ENCODE measurements around the gene PRDM5. TPM values are rescaled to one million over a fixed set of nuclear protein-coding genes. Genes with fewer than 3 reads are reported as not detected.
A peak's percentile ranks its signal among the peaks of the same experiment; 100 is the strongest.

The PRDM5 gene
- total RNA-seq (9.1 TPM), polyA plus RNA-seq (ENCODE audit: insufficient read depth, low read depth, low replicate concordance) (2.6 TPM)
- long read RNA-seq, donor 1 = 0 reads
- long read RNA-seq, donor 2, partial matches to known transcripts = 0 of 1 reads
- long read RNA-seq, donor 2, other reads (novel, unspliced or antisense) = 0 of 1 reads
- long read RNA-seq, donor 3 = 0 reads
- long read RNA-seq, donor 4, partial matches to known transcripts = 0 of 3 reads
- long read RNA-seq, donor 4, other reads (novel, unspliced or antisense) = 0 of 3 reads
- long read RNA-seq, donor 5 = 0 reads
- long read RNA-seq, donor 6, partial matches to known transcripts = 0 of 2 reads
- long read RNA-seq, donor 6, other reads (novel, unspliced or antisense) = 0 of 2 reads
- long read RNA-seq, donor 7, partial matches to known transcripts = 2 of 5 reads
- long read RNA-seq, donor 7, other reads (novel, unspliced or antisense) = 1 of 5 reads
- long read RNA-seq, donor 8, full-length matches to known transcripts = 1 of 1 reads
- long read RNA-seq, donor 8, partial matches to known transcripts = 0 of 1 reads
- long read RNA-seq, donor 8, other reads (novel, unspliced or antisense) = 0 of 1 reads
- long read RNA-seq, donor 9 = 0 reads
- long read RNA-seq, donor 10, partial matches to known transcripts = 0 of 2 reads
- long read RNA-seq, donor 10, other reads (novel, unspliced or antisense) = 0 of 2 reads

DNA sequence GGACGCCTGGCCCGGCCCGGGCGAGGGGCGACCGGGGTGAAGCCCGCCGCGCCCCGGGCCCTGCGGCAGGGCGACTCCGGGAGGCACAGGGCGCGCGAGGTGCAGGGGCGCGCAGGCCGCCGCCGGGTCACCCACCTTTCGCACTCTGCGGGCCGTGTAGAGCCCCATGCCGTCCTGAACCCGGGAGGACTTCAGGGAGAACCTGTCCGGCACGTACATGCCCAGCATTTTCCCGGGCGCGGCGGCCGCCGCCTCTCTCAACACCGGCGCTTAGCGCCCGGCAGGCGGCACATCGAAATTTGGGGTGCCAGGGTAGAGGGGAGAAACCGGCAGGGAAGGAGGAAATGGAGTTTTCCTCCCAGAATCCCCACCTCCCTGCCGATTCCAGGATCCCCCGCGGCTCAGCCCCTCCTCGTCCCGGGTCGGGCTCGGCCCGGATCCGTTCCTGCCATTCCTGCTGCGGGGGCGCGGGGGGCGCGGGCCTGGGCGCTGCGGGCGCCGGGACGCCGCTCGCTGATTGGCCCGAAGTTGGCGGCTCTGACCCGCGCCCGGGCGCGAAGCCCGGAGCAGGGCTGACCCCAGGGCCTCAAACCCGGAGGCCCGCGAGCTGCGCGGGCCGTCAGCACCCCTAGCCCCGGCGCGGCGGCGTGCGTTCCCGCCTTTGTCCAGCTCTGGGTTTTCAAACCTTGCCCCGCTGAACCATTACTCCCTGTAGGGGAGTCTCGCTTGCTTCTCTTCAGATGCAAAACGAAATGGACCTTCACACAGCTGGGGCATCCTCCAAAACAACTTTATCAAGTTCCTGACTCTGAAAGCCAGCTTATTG, at the start of gene PRDM5:
TSS of gene PRDM5 (minus strand) at position 346 of the 826 bp plus-strand sequence. CDS start at position 228, 118 bp downstream.
- intact Hi-C loops (cut with DNase I) = no loop called here

DNA sequence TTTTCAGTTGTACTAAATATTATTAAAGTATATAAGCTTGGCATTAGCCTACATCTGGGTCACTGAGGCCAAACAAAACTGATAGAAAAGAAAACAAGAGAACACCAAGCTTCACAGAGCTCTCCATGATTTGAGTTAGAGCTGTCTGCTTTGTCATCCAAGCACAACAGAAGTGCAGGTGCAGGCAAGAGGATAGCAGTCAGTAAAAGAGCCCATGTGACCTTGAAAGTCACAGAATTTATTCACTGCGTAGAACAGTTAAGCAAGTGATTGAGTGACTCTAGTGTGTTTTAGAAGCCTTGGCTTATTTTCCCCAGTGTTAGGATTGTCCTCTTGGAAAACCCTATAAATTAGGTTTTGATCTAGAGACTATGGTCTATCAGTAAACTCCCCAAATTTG, 49.4 kb upstream of the PRDM5 start:
- TF ChIP-seq, protein P1, sequence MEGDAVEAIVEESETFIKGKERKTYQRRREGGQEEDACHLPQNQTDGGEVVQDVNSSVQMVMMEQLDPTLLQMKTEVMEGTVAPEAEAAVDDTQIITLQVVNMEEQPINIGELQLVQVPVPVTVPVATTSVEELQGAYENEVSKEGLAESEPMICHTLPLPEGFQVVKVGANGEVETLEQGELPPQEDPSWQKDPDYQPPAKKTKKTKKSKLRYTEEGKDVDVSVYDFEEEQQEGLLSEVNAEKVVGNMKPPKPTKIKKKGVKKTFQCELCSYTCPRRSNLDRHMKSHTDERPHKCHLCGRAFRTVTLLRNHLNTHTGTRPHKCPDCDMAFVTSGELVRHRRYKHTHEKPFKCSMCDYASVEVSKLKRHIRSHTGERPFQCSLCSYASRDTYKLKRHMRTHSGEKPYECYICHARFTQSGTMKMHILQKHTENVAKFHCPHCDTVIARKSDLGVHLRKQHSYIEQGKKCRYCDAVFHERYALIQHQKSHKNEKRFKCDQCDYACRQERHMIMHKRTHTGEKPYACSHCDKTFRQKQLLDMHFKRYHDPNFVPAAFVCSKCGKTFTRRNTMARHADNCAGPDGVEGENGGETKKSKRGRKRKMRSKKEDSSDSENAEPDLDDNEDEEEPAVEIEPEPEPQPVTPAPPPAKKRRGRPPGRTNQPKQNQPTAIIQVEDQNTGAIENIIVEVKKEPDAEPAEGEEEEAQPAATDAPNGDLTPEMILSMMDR (IDR thresholded peaks at IDR 0.05; ENCODE audit: borderline replicate concordance, extremely low read depth, insufficient read depth) = no peak
- no peak overlapping the region for H3K9ac ChIP-seq (ENCODE audit: low read length in 3 of 3)
- no peaks in the 10 kb centered on the region for H3K4me1 ChIP-seq (ENCODE audit: control insufficient read depth in 2 of 3, insufficient read depth in 2 of 3, low read depth in 1 of 3, low read length in 3 of 3)
- peak in 2 of 5 donors; percentile 40 to 53 for DNase-seq
- H3K27me3 ChIP-seq (ENCODE audit: control insufficient read depth, insufficient read depth, low read length) = no peaks in the 10 kb centered on the region
- intact Hi-C loops (cut with DNase I) = no loop called here
- no peak overlapping the region for H3K27ac ChIP-seq (ENCODE audit: low read depth in 2 of 2, low read length in 2 of 2)
- no peaks in the 10 kb centered on the region for H3K9me3 ChIP-seq (ENCODE audit: control insufficient read depth in 2 of 3, insufficient read depth in 1 of 3, low read length in 3 of 3)
- no peaks in the 10 kb centered on the region for H3K36me3 ChIP-seq (ENCODE audit: control insufficient read depth in 2 of 3, insufficient read depth in 3 of 3, low read length in 3 of 3)
- FAIRE-seq = no peak
- H3K4me3 ChIP-seq (ENCODE audit: low read length in 3 of 3) = no peak overlapping the region

More for the DNA sequence above, at the start of gene PRDM5:
- peaks cover 0 to 2% (median 0%) of the 10 kb centered on the region in 3 donors for H3K9me3 ChIP-seq (ENCODE audit: control insufficient read depth in 2 of 3, insufficient read depth in 1 of 3, low read length in 3 of 3)
- H3K9ac ChIP-seq (ENCODE audit: low read length in 3 of 3) = peak within 1 kb of the TSS; percentile 59 to 77 (median 77)
- peak within 1 kb of the TSS; percentile 71 to 79 (median 78) for H3K4me3 ChIP-seq (ENCODE audit: low read length in 3 of 3)
- H3K27me3 ChIP-seq (ENCODE audit: control insufficient read depth, insufficient read depth, low read length) = no peaks in the 10 kb centered on the region
- DNase-seq (peak; percentile 69 to 88 (median 83)), FAIRE-seq (no peak)
- H3K4me1 ChIP-seq (ENCODE audit: control insufficient read depth in 2 of 3, insufficient read depth in 2 of 3, low read depth in 1 of 3, low read length in 3 of 3) = peaks cover 0 to 4% (median 0%) of the 10 kb centered on the region in 3 donors
- no peaks in the 10 kb centered on the region for H3K36me3 ChIP-seq (ENCODE audit: control insufficient read depth in 2 of 3, insufficient read depth in 3 of 3, low read length in 3 of 3)
- H3K27ac ChIP-seq (ENCODE audit: low read depth in 2 of 2, low read length in 2 of 2) = peak within 1 kb of the TSS; percentile 79 to 87
- TF ChIP-seq, protein P1 (IDR thresholded peaks at IDR 0.05; ENCODE audit: borderline replicate concordance, extremely low read depth, insufficient read depth) = no peak

DNA sequence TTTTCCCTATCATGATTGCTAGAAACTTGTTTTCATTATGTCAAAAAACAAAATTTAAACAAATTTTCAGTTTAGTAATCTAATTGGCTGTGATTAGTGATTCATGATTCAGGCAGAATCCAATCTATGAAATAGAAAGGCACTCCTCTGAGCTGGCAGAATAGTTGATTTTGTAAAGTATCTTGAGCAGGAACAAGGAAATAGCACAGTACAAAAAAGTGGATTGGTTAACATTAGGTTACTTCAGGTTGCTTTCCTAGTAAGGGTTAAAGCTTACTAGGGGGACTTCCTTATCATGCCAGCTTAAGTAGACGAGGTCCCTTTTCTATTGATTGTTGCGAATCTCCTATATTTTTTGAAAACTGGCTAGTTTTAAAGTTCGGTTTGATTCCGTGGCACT, 43.4 kb upstream of the PRDM5 start:
- Histone ChIP-seq H3K9ac (ENCODE audit: low read length in 3 of 3) (no peak overlapping the region), H3K36me3 (ENCODE audit: control insufficient read depth in 2 of 3, insufficient read depth in 3 of 3, low read length in 3 of 3) (no peaks in the 10 kb centered on the region), H3K27ac (ENCODE audit: low read depth in 2 of 2, low read length in 2 of 2) (no peak overlapping the region), H3K27me3 (ENCODE audit: control insufficient read depth, insufficient read depth, low read length) (no peaks in the 10 kb centered on the region), H3K4me3 (ENCODE audit: low read length in 3 of 3) (no peak overlapping the region), H3K9me3 (ENCODE audit: control insufficient read depth in 2 of 3, insufficient read depth in 1 of 3, low read length in 3 of 3) (no peaks in the 10 kb centered on the region), H3K4me1 (ENCODE audit: control insufficient read depth in 2 of 3, insufficient read depth in 2 of 3, low read depth in 1 of 3, low read length in 3 of 3) (no peaks in the 10 kb centered on the region)
- TF ChIP-seq, protein P1 (IDR thresholded peaks at IDR 0.05; ENCODE audit: borderline replicate concordance, extremely low read depth, insufficient read depth) = no peak
- FAIRE-seq (no peak), DNase-seq (no peak)
- intact Hi-C loops (cut with DNase I) = no loop called here
